GM12874 (cell line): ENCODE data around the gene FBXO24.

ENCODE experiments used
- CTCF ChIP-seq: IDR thresholded peaks from 2 replicates; pipeline ENCODE4 v1.5.1; 2011; ENCODE audit warnings: low read depth, mild to moderate bottlenecking, control low read depth, low read length, moderate library complexity; ENCODE audit not compliant: insufficient read depth

FBXO24 gene

GRCh38 chr7:100575206-100575631 lies 10.9 kb upstream of the FBXO24 start:
- TF ChIP-seq CTCF: no peak

- TF ChIP-seq CTCF: no peak
Observed at GRCh38 chr7:100575746-100576383, 10.3 kb upstream of the FBXO24 start.

GRCh38 chr7:100576384-100576993 lies 9.6 kb upstream of the FBXO24 start:
- no peak for TF ChIP-seq CTCF

GRCh38 chr7:100577103-100577502 lies 9.0 kb upstream of the FBXO24 start:
- TF ChIP-seq CTCF: no peak

GRCh38 chr7:100577507-100577906 lies 8.6 kb upstream of the FBXO24 start:
- TF ChIP-seq CTCF: no peak

- no peak for TF ChIP-seq CTCF
Observed at GRCh38 chr7:100578246-100579183, 7.6 kb upstream of the FBXO24 start.
